WTC11 (cell line): ENCODE results near the gene BCL7A. TPM values are rescaled to one million over a fixed set of nuclear protein-coding genes. Genes with fewer than 3 reads are reported as not detected.

Source experiments
- ATAC-seq: fragments of 200-7000 bp; cut with Tn5 transposase; 2 replicates; pipeline ENCODE4 v1.10.0; 2021; ENCODE audit warnings: mild to moderate bottlenecking, moderate library complexity
- CTCF ChIA-PET: fragments of 300-600 bp; sonication (Branson Sonifier 250); formaldehyde crosslinking; loops from one replicate; lab custom pipeline; 2021; ENCODE audit warnings: antibody characterized with exemption; lab: Charles Lee
- POLR2A ChIA-PET: fragments of 350-600 bp; sonication (Branson Sonifier 250); formaldehyde crosslinking; loops from one replicate; lab custom pipeline; 2021; ENCODE audit warnings: antibody characterized with exemption; lab: Charles Lee
- DNase-seq: peaks from one replicate; pipeline ENCODE4 v3.0.0; 2021; ENCODE audit warnings: low spot score
- H3K27ac Mint-ChIP-seq: 2 replicates; pipeline ENCODE4 v1.8.0; 2021; ENCODE audit warnings: mixed read lengths
- H3K27me3 Mint-ChIP-seq: 2 replicates; pipeline ENCODE4 v1.8.0; 2021; ENCODE audit warnings: low read depth, mild to moderate bottlenecking, moderate library complexity, mixed read lengths
- H3K36me3 Mint-ChIP-seq: 2 replicates; pipeline ENCODE4 v1.8.0; 2021; ENCODE audit warnings: mixed read lengths
- H3K4me1 Mint-ChIP-seq: 2 replicates; pipeline ENCODE4 v1.8.0; 2022; ENCODE audit warnings: mixed read lengths
- H3K4me3 Mint-ChIP-seq: 2 replicates; pipeline ENCODE4 v1.8.0; 2021; ENCODE audit warnings: mild to moderate bottlenecking, moderate library complexity, mixed read lengths
- H3K9me3 Mint-ChIP-seq: 2 replicates; pipeline ENCODE4 v1.8.0; 2021; ENCODE audit warnings: mixed read lengths
- ATF3 ChIP-seq: sonication (generic); formaldehyde crosslinking; conservative IDR thresholded peaks from 2 replicates; pipeline ENCODE4 v1.8.1; 2022; ENCODE audit warnings: mild to moderate bottlenecking, missing genetic modification reagents
- CREB1 ChIP-seq: sonication (generic); formaldehyde crosslinking; IDR thresholded peaks from 2 replicates; pipeline ENCODE4 v1.8.0; 2023; ENCODE audit warnings: mild to moderate bottlenecking, missing genetic modification reagents
- EMX1 ChIP-seq: fragments of 250-450 bp; sonication (Bioruptor Pico); IDR thresholded peaks from 2 replicates; pipeline ENCODE4 v1.8.0; 2021; ENCODE audit warnings: mild to moderate bottlenecking
- ERG ChIP-seq: fragments of 250-450 bp; sonication (Bioruptor Pico); IDR thresholded peaks from 2 replicates; pipeline ENCODE4 v1.8.0; 2021; ENCODE audit warnings: mild to moderate bottlenecking
- FOXJ3 ChIP-seq: sonication (generic); formaldehyde crosslinking; IDR thresholded peaks from 2 replicates; pipeline ENCODE4 v1.9.0; 2021; ENCODE audit warnings: missing genetic modification reagents, mild to moderate bottlenecking, borderline replicate concordance
- HMGA2 ChIP-seq: fragments of 250-450 bp; sonication (Bioruptor Pico); IDR thresholded peaks from 2 replicates; pipeline ENCODE4 v1.4.0; 2021; ENCODE audit warnings: mild to moderate bottlenecking, moderate library complexity
- NFATC4 ChIP-seq: fragments of 250-450 bp; sonication (Bioruptor Pico); IDR thresholded peaks from 2 replicates; pipeline ENCODE4 v1.9.0; 2021; ENCODE audit warnings: mild to moderate bottlenecking
- NR2C2 ChIP-seq: sonication (generic); formaldehyde crosslinking; IDR thresholded peaks from 2 replicates; pipeline ENCODE4 v1.8.0; 2022; ENCODE audit warnings: mild to moderate bottlenecking, missing genetic modification reagents
- NR3C1 ChIP-seq: sonication (generic); formaldehyde crosslinking; conservative IDR thresholded peaks from 2 replicates; pipeline ENCODE4 v1.8.1; 2023; ENCODE audit warnings: low read depth, mild to moderate bottlenecking, missing genetic modification reagents
- RELA ChIP-seq: sonication (generic); formaldehyde crosslinking; IDR thresholded peaks from 2 replicates; pipeline ENCODE4 v1.8.1; 2022; ENCODE audit warnings: missing genetic modification reagents, mild to moderate bottlenecking, borderline replicate concordance
- TEAD1 ChIP-seq: sonication (generic); formaldehyde crosslinking; IDR thresholded peaks from 2 replicates; pipeline ENCODE4 v1.8.0; 2022; ENCODE audit warnings: mild to moderate bottlenecking, missing genetic modification reagents
- ZNF121 ChIP-seq: sonication (generic); formaldehyde crosslinking; IDR thresholded peaks from 2 replicates; pipeline ENCODE4 v1.8.0; 2023; ENCODE audit warnings: missing genetic modification reagents
- ZNF138 ChIP-seq: sonication (generic); formaldehyde crosslinking; conservative IDR thresholded peaks from 2 replicates; pipeline ENCODE4 v1.8.1; 2022; ENCODE audit warnings: mild to moderate bottlenecking, moderate library complexity, missing genetic modification reagents
- ZNF232 ChIP-seq: sonication (generic); formaldehyde crosslinking; IDR thresholded peaks from 2 replicates; pipeline ENCODE4 v1.8.0; 2022; ENCODE audit warnings: mild to moderate bottlenecking, missing genetic modification reagents
- total RNA-seq: library from RNA; stranded (reverse); gene quantifications from 3 replicates; pipeline ENCODE4 v1.2.3, GENCODE V29; 2021
- TF ChIP-seq, protein P1 (sequence below): sonication (generic); formaldehyde crosslinking; IDR thresholded peaks from 2 replicates; pipeline ENCODE4 v1.8.1; 2023; ENCODE audit warnings: mild to moderate bottlenecking, missing genetic modification reagents
- TF ChIP-seq, protein P2 (sequence below): fragments of 250-450 bp; sonication (Bioruptor Pico); conservative IDR thresholded peaks from 2 replicates; pipeline ENCODE4 v1.9.0; 2021; ENCODE audit warnings: mild to moderate bottlenecking
- TF ChIP-seq, protein P3 (sequence below): sonication (generic); formaldehyde crosslinking; IDR thresholded peaks from 2 replicates; pipeline ENCODE4 v1.8.1; 2022; ENCODE audit warnings: low read depth, mild to moderate bottlenecking, moderate library complexity, missing genetic modification reagents, borderline replicate concordance

Gene BCL7A
- total RNA-seq, 1 experiment from 2014 or later: 19.7 TPM

- Mint-ChIP-seq H3K36me3 (peaks cover 9% of the 10 kb centered on the region), H3K27me3 (no peaks in the 10 kb centered on the region)
- POLR2A ChIA-PET: no interaction called here
Measured at GRCh38 chr12:122073815-122074214, 52.1 kb downstream of the BCL7A start.

DNA sequence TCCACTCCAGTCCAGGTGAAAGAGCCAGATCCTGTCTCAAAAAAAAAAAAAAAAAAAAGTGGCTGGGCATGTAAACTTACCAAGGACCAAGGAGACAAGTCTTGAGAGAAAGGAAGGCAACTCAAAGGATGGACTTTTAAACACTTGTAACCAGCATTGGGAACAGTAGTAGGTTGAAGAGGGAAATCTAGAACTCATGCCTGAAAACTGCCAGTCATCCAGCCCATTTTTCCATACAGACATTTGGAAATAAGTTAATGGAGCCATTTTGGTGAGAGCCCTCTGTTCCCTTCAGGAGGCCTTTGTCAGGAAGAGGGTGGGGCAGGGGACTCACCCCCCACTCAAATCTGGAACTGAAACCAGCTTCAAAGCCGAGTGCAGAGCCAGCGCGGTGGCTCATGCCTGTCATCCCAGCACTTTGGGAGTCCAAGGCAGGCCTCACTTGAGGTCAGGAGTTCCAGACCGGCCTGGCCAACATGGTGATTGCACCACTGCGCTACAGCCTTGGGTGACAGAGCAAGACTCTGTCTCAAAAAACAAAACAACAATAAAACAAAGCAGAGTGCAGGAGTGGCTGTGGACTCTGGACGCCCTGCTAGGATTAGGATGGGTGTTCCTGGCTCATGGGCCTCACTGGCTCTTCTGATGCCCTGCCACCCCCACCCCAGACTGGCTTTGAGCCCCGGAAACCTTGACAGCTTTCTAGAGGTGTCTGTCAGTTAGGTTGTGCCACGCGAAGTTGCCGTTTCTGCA is 55.2 kb downstream of the BCL7A start:
- CTCF ChIA-PET: interaction anchor here (0.9 to 2.1 kb wide), 2 partner anchors 46 to 283 kb away, joined by 3 to 6 read pairs; no protein-coding TSS in a partner anchor
- 0 out of 2 replicates have a peak, but pooled peaks cover 3% of the 10 kb centered on the region for H3K36me3 Mint-ChIP-seq
- peak overlapping the region; percentile 67; the same call in 1 of the 2 replicates for H3K4me3 Mint-ChIP-seq
- POLR2A ChIA-PET: no interaction called here
- no peak for ATAC-seq
- TF ChIP-seq TEAD1 (CRISPR knock-in tag) (no peak), ZNF138 (CRISPR knock-in tag) (no peak), NR3C1 (CRISPR knock-in tag) (no peak), CREB1 (no peak), ERG (no peak), NR2C2 (no peak), NFATC4 (no peak), HMGA2 (no peak), ZNF232 (CRISPR knock-in tag) (no peak), FOXJ3 (CRISPR knock-in tag) (no peak), ATF3 (CRISPR knock-in tag) (no peak), EMX1 (CRISPR knock-in tag) (no peak), RELA (CRISPR knock-in tag) (no peak)
- TF ChIP-seq, protein P1, sequence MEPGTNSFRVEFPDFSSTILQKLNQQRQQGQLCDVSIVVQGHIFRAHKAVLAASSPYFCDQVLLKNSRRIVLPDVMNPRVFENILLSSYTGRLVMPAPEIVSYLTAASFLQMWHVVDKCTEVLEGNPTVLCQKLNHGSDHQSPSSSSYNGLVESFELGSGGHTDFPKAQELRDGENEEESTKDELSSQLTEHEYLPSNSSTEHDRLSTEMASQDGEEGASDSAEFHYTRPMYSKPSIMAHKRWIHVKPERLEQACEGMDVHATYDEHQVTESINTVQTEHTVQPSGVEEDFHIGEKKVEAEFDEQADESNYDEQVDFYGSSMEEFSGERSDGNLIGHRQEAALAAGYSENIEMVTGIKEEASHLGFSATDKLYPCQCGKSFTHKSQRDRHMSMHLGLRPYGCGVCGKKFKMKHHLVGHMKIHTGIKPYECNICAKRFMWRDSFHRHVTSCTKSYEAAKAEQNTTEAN (CRISPR knock-in tag): no peak
- TF ChIP-seq, protein P2, sequence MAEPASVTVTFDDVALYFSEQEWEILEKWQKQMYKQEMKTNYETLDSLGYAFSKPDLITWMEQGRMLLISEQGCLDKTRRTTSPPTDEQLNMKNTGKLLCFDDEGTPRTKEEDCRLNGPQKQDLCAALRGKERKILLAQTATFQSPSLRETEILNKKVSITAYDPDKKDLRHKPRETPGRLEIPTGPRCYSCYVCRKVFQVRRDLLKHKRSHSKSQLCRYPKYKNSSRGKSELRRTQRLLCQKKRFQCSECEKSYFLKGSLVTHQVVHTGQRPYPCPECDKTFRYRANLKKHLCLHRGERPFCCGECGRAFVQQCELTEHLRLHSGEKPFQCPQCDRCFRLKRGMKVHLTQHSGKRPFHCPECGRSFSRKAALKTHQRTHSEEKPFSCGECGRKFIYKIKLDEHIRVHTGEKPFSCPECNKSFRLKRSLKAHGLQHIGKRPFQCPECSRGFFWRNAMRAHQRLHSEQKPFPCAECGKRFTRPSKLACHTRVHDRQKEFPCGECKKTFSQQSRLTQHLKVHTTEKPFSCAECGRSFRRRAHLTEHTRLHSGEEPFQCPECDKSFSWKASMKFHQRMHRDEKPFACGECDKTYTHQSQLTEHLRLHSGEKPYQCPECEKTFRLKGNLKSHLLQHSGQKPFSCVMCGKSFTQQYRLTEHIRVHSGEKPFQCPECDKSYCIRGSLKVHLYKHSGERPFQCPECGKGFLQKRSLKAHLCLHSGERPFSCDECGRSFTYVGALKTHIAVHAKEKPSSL (CRISPR knock-in tag): no peak
- TF ChIP-seq, all 79 proteins: peak for 0
- no peak for DNase-seq
- Mint-ChIP-seq H3K27ac (no peak overlapping the region), H3K27me3 (peaks cover 8% of the 10 kb centered on the region), H3K4me1 (peaks cover 36% of the 10 kb centered on the region), H3K9me3 (no peaks in the 10 kb centered on the region)

More at GRCh38 chr12:122073815-122074214, 52.1 kb downstream of the BCL7A start:
- peaks cover 12% of the 10 kb centered on the region for H3K4me1 Mint-ChIP-seq
- CTCF ChIA-PET: interaction anchor here (0.6 kb wide), 1 partner anchor 130 kb away, joined by 5 read pairs; the partner anchor contains the start of gene B3GNT4
- DNase-seq: no peak
- no peak overlapping the region for H3K27ac Mint-ChIP-seq
- H3K4me3 Mint-ChIP-seq: no peak overlapping the region
- no peaks in the 10 kb centered on the region for H3K9me3 Mint-ChIP-seq
- 0 out of 2 replicates have a peak, but pooled peaks have one; percentile 30 for TF ChIP-seq ZNF121 (CRISPR knock-in tag)
- TF ChIP-seq, protein P3, sequence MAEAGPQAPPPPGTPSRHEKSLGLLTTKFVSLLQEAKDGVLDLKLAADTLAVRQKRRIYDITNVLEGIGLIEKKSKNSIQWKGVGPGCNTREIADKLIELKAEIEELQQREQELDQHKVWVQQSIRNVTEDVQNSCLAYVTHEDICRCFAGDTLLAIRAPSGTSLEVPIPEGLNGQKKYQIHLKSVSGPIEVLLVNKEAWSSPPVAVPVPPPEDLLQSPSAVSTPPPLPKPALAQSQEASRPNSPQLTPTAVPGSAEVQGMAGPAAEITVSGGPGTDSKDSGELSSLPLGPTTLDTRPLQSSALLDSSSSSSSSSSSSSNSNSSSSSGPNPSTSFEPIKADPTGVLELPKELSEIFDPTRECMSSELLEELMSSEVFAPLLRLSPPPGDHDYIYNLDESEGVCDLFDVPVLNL: no peak
- no peak for ATAC-seq
